Lower leg skin (tissue), 4 donors: ENCODE data around the gene KCNJ2. TPM values are rescaled to one million over a fixed set of nuclear protein-coding genes. Genes with fewer than 3 reads are reported as not detected.
A peak's percentile ranks its signal among the peaks of the same experiment; 100 is the strongest.

Source experiments
- DNase-seq, 2 donors: peaks; one replicate each; pipeline ENCODE4 v3.0.0-alpha.2; 2019; ENCODE audit warnings: low spot score in 2 of 2
- H3K4me3 ChIP-seq: fragments of 200-600 bp; sonication (generic); 2 replicates; pipeline ENCODE4 v1.5.1; 2017; ENCODE audit warnings: mild to moderate bottlenecking, low read depth; ENCODE audit not compliant: poor library complexity, severe bottlenecking
- CTCF ChIP-seq, 3 donors: fragments of 450-650 bp; IDR thresholded peaks; one replicate each; pipeline ENCODE4 v1.5.1; 2016; ENCODE audit warnings: antibody characterized with exemption in 3 of 3, mild to moderate bottlenecking in 3 of 3, moderate library complexity in 2 of 3
- POLR2A ChIP-seq, 2 donors: fragments of 450-650 bp; IDR thresholded peaks; one replicate each; pipeline ENCODE4 v1.6.1; 2016 to 2017; ENCODE audit warnings: antibody characterized with exemption in 2 of 2, mild to moderate bottlenecking in 1 of 2, moderate library complexity in 1 of 2
- WGBS, 2 donors: methylation state at CpG; one replicate each; pipeline ENCODE4 v1.1.5; 2018; 5-methylcytosine and 5-hydroxymethylcytosine counted together
- intact Hi-C: fragments of 100-400 bp; cut with DNase I; formaldehyde crosslinking; loops from one replicate; pipeline ENCODE4 v1.15.0; 2023; ENCODE audit warnings: low total_unique reads
- total RNA-seq, 4 donors: library from RNA; depleted of rRNA; stranded (reverse); fragments of >200 nt; gene quantifications; one replicate each; pipeline ENCODE4 v1.1.0, GENCODE V29; 2016

The KCNJ2 gene
- total RNA-seq, 4 donors from 2014 or later: 5.6 to 11.4 (median 9.7) TPM

- TF ChIP-seq POLR2A (IDR thresholded peaks at IDR 0.05) (no peak), CTCF (IDR thresholded peaks at IDR 0.05) (no peak)
- intact Hi-C loops: no loop called here
- no peak for DNase-seq
- 95 to 100% methylated on average over 1 of the region's 1 CpG for WGBS, 2 donors
- H3K4me3 ChIP-seq: no peak overlapping the region
Observed at GRCh38 chr17:70134777-70135176, 34.6 kb upstream of the KCNJ2 start.

GRCh38 chr17:70136131-70136530 lies 33.2 kb upstream of the KCNJ2 start:
- no peak overlapping the region for H3K4me3 ChIP-seq
- DNase-seq: no peak
- 46 to 54% methylated on average over 5 of the region's 5 CpGs for WGBS, 2 donors
- intact Hi-C loops: no loop called here
- TF ChIP-seq POLR2A (IDR thresholded peaks at IDR 0.05) (no peak), CTCF (IDR thresholded peaks at IDR 0.05) (no peak)

- TF ChIP-seq POLR2A (IDR thresholded peaks at IDR 0.05) (no peak), CTCF (IDR thresholded peaks at IDR 0.05) (no peak)
- H3K4me3 ChIP-seq: no peak overlapping the region
- intact Hi-C loops: no loop called here
- 9 to 13% methylated on average over 9 of the region's 9 CpGs for WGBS, 2 donors
- DNase-seq: peak; percentile 83 to 88
Observed at GRCh38 chr17:70137451-70138230, 31.7 kb upstream of the KCNJ2 start.

GRCh38 chr17:70138291-70138865 lies 31.0 kb upstream of the KCNJ2 start:
- H3K4me3 ChIP-seq: no peak overlapping the region
- 55 to 57% methylated on average over 3 of the region's 3 CpGs for WGBS, 2 donors
- TF ChIP-seq POLR2A (IDR thresholded peaks at IDR 0.05) (no peak), CTCF (IDR thresholded peaks at IDR 0.05) (no peak)
- no peak for DNase-seq
- intact Hi-C loops: no loop called here

GRCh38 chr17:70139449-70139993 lies 29.8 kb upstream of the KCNJ2 start:
- no peak for DNase-seq
- TF ChIP-seq CTCF (IDR thresholded peaks at IDR 0.05) (no peak), POLR2A (IDR thresholded peaks at IDR 0.05) (no peak)
- 43 to 44% methylated on average over 3 of the region's 3 CpGs for WGBS, 2 donors
- H3K4me3 ChIP-seq: no peak overlapping the region
- intact Hi-C loops: no loop called here
